Measurements from ENCODE around the gene FOXO1. TPM values are rescaled to one million over a fixed set of nuclear protein-coding genes. Genes with fewer than 3 reads are reported as not detected.

Gene FOXO1
- total and polyA plus RNA-seq, 2 of the 13 experiments (the other 11 are each of a cell fraction or from before 2014, with no cell fraction given) = 8.1 to 13.1 TPM

DNA sequence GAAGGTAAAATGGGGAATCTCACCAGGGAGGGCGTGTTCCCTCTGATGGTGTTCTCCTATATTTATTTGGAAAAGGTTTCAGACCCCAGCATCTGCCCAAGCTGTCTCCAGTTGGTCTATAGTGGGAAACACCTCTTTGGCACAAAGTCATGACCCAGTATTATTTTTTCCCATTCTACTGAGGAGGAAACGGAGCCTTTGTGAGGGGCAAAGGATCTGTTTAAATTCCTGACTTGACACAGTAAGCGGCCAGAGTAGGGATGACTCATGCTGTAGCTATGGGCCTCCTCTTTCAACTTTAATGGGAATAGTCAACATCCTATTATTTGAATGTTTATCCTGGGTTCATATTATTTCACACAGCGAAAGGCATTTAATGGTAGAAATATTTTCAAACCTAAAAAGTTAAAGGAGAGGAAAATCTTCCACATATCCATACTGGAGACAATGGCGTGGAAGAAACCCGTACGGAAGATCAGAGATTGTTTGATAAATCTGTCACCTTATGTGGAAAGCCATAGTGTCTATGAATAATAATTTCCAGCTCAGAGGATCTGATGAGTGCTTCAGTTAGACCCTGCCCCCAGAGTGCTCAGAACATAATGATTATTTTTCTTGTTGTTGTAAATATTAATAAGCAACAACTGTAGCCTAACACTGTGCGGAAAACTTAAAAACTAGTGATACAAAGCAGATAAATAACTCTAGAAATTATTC is 126.0 kb downstream of the FOXO1 start (continued):
- TF ChIP-seq, protein P1, sequence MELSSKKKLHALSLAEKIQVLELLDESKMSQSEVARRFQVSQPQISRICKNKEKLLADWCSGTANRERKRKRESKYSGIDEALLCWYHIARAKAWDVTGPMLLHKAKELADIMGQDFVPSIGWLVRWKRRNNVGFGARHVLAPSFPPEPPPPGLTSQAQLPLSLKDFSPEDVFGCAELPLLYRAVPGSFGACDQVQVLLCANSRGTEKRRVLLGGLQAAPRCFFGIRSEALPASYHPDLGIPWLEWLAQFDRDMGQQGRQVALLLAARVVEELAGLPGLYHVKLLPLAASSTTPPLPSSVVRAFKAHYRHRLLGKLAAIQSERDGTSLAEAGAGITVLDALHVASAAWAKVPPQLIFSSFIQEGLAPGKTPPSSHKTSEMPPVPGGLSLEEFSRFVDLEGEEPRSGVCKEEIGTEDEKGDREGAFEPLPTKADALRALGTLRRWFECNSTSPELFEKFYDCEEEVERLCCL (CRISPR knock-in tag; IDR thresholded peaks at IDR 0.05; ENCODE audit: borderline replicate concordance) = no peak
- peak; percentile 92 for TF ChIP-seq MIXL1 (CRISPR knock-in tag; IDR thresholded peaks at IDR 0.05)
- no peak for TF ChIP-seq GTF2F1 (IDR thresholded peaks at IDR 0.05; ENCODE audit: low read length)
- peak; percentile 81; the same call in 1 of the 2 replicates for TF ChIP-seq SP140L (CRISPR knock-in tag; IDR thresholded peaks at IDR 0.05; ENCODE audit: borderline replicate concordance)
- TF ChIP-seq ZNF780A (CRISPR knock-in tag; IDR thresholded peaks at IDR 0.05) = no peak
- TF ChIP-seq ZFP37 (CRISPR knock-in tag; IDR thresholded peaks at IDR 0.05; ENCODE audit: borderline replicate concordance) = no peak
- no peak for TF ChIP-seq MZF1 (CRISPR knock-in tag; IDR thresholded peaks at IDR 0.05; ENCODE audit: borderline replicate concordance)
- TF ChIP-seq, protein P2, sequence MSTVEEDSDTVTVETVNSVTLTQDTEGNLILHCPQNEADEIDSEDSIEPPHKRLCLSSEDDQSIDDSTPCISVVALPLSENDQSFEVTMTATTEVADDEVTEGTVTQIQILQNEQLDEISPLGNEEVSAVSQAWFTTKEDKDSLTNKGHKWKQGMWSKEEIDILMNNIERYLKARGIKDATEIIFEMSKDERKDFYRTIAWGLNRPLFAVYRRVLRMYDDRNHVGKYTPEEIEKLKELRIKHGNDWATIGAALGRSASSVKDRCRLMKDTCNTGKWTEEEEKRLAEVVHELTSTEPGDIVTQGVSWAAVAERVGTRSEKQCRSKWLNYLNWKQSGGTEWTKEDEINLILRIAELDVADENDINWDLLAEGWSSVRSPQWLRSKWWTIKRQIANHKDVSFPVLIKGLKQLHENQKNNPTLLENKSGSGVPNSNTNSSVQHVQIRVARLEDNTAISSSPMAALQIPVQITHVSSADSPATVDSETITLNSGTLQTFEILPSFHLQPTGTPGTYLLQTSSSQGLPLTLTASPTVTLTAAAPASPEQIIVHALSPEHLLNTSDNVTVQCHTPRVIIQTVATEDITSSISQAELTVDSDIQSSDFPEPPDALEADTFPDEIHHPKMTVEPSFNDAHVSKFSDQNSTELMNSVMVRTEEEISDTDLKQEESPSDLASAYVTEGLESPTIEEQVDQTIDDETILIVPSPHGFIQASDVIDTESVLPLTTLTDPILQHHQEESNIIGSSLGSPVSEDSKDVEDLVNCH (CRISPR knock-in tag; IDR thresholded peaks at IDR 0.05) = no peak
- no peak for TF ChIP-seq SETDB1 (CRISPR knock-in tag; IDR thresholded peaks at IDR 0.05; ENCODE audit: borderline replicate concordance)
- TF ChIP-seq ZNF225 (CRISPR knock-in tag; IDR thresholded peaks at IDR 0.05) = no peak
- no peak for TF ChIP-seq ZNF234 (CRISPR knock-in tag; conservative IDR thresholded peaks at IDR 0.05)
- no peak for TF ChIP-seq ZNF562 (CRISPR knock-in tag; IDR thresholded peaks at IDR 0.05; ENCODE audit: borderline replicate concordance)
- TF ChIP-seq FOXJ3 (CRISPR knock-in tag; IDR thresholded peaks at IDR 0.05; ENCODE audit: borderline replicate concordance) = peak; percentile 63; the same call in 1 of the 2 replicates
- TF ChIP-seq ARNT (IDR thresholded peaks at IDR 0.05) = no peak
- TF ChIP-seq RBM22 (optimal IDR thresholded peaks at IDR 0.05; ENCODE audit: low read length) = no peak
- TF ChIP-seq, protein P3, sequence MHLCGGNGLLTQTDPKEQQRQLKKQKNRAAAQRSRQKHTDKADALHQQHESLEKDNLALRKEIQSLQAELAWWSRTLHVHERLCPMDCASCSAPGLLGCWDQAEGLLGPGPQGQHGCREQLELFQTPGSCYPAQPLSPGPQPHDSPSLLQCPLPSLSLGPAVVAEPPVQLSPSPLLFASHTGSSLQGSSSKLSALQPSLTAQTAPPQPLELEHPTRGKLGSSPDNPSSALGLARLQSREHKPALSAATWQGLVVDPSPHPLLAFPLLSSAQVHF (CRISPR knock-in tag; IDR thresholded peaks at IDR 0.05) = no peak
- TF ChIP-seq ZNF432 (CRISPR knock-in tag; IDR thresholded peaks at IDR 0.05; ENCODE audit: borderline replicate concordance) = no peak
- TF ChIP-seq, protein P4, sequence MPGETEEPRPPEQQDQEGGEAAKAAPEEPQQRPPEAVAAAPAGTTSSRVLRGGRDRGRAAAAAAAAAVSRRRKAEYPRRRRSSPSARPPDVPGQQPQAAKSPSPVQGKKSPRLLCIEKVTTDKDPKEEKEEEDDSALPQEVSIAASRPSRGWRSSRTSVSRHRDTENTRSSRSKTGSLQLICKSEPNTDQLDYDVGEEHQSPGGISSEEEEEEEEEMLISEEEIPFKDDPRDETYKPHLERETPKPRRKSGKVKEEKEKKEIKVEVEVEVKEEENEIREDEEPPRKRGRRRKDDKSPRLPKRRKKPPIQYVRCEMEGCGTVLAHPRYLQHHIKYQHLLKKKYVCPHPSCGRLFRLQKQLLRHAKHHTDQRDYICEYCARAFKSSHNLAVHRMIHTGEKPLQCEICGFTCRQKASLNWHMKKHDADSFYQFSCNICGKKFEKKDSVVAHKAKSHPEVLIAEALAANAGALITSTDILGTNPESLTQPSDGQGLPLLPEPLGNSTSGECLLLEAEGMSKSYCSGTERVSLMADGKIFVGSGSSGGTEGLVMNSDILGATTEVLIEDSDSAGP (CRISPR knock-in tag; IDR thresholded peaks at IDR 0.05; ENCODE audit: borderline replicate concordance) = no peak
- no peak for TF ChIP-seq HCFC1 (IDR thresholded peaks at IDR 0.05; ENCODE audit: low read depth, low read length)
- TF ChIP-seq, protein P5, sequence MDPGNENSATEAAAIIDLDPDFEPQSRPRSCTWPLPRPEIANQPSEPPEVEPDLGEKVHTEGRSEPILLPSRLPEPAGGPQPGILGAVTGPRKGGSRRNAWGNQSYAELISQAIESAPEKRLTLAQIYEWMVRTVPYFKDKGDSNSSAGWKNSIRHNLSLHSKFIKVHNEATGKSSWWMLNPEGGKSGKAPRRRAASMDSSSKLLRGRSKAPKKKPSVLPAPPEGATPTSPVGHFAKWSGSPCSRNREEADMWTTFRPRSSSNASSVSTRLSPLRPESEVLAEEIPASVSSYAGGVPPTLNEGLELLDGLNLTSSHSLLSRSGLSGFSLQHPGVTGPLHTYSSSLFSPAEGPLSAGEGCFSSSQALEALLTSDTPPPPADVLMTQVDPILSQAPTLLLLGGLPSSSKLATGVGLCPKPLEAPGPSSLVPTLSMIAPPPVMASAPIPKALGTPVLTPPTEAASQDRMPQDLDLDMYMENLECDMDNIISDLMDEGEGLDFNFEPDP (CRISPR knock-in tag; conservative IDR thresholded peaks at IDR 0.05) = no peak
- TF ChIP-seq RXRA (CRISPR knock-in tag; IDR thresholded peaks at IDR 0.05) = no peak; the same call in 1 of the 2 replicates
